Epithelial cell of proximal tubule (primary cell): Measurements from ENCODE around the gene PROX1. TPM values are rescaled to one million over a fixed set of nuclear protein-coding genes. Genes with fewer than 3 reads are reported as not detected.

ENCODE experiments used
- DNase-seq: peaks from one replicate; pipeline ENCODE4 v3.0.0-alpha.2; 2011; ENCODE audit warnings: low read depth
- H3K4me3 ChIP-seq: 2 replicates; pipeline ENCODE4 v1.5.1; 2011; ENCODE audit warnings: low read depth, mild to moderate bottlenecking, low read length
- CTCF ChIP-seq: conservative IDR thresholded peaks from 2 replicates; pipeline ENCODE4 v1.5.1; 2012; ENCODE audit warnings: low read depth, mild to moderate bottlenecking, low read length
- total RNA-seq: library from RNA; depleted of rRNA; stranded (reverse); fragments of >200 nt; gene quantifications from 2 replicates; pipeline ENCODE4 v1.2.3, GENCODE V29; 2015

The PROX1 gene
- total RNA-seq, 1 donor from 2014 or later = 0.06 TPM

- H3K4me3 ChIP-seq = no peak overlapping the region
- no peak for TF ChIP-seq CTCF
- DNase-seq = no peak
These were observed 3.2 kb upstream of the PROX1 start for GRCh38 chr1:213984387-213985208.

DNA sequence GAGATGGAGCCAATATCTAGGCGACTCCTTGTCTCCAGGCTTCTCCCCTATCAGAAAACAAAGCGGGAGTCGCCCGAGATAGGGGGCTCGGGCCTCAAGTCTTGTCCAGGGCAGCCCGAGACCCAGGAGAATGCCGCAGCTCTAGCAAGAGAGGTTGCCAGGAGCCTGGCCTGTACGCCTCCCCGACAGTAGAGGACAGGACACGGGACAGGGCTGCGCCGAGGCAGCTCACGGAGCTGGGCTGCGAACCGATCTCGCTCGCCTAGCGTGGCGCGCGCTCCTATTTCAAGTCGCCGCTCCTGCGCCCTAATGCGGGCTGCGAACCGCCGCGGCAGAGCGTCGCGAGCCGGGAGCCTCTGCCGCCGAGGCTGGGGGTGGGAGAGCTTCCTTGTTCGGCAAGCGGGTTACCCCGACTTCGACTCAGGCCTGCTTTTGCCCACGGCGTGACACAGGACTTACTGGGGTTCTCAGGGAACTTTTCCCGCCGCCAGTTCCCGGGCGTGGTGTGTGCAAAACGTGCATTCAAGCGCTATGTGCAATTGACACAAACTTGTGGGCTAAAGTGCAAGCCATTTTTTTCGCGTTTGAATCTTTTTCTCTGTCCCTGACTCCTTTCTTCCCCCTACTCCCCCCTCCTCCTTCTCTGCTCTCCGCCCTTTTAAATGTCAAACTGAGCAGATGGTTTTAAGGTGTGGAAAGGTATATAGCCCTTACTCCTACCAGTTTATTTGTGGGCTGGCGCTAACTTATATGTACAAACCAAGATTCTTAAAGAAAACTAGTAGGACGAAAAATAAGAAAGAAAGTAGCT is 2.4 kb upstream of the PROX1 start:
- no peak for DNase-seq
- no peak overlapping the region for H3K4me3 ChIP-seq

DNA sequence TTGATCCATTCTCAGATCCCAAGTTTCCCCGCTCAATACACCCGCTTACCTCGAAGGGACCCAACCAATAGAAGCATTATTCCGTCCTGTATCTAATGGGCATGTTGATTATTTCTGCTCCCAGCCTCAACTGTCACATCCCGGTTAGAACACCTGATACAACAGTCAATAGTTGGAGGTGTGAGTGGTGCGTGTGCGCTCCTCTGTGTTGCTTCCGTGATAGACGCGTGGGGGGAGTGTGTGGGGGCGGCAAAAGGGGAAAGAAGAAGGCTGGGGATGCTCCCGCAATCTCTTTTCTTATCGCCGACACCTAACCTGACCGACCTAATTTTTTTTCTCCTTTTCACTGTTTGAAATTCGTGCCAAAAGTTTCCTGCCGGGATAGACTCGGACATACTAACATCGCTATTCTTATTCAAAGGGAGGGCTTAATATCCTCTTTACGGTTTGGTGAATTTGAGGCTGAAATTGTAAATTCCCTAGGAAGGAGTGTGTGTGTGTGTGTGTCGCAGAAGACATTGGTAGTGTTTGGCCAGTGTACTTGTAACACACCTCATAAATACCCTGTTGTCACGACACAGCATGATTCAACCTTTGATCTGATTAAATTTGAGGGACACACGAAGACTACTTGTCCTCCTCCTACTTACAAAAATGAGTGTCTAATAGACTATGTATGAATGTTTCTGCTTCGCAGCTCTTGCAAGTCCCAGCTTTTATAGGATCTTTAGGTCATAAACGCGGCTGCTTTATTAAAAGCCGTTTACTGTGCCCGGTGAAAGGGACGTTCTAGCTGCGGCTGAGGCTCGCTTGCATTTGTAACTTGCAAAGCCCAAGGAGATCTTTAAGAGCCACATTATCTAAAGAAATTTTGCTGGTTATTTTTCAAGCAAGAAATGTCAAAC is 1.5 kb upstream of the PROX1 start:
- H3K4me3 ChIP-seq = no peak overlapping the region
- TF ChIP-seq CTCF = no peak
- no peak for DNase-seq

More for the DNA sequence above, 2.4 kb upstream of the PROX1 start:
- no peak for TF ChIP-seq CTCF

DNA sequence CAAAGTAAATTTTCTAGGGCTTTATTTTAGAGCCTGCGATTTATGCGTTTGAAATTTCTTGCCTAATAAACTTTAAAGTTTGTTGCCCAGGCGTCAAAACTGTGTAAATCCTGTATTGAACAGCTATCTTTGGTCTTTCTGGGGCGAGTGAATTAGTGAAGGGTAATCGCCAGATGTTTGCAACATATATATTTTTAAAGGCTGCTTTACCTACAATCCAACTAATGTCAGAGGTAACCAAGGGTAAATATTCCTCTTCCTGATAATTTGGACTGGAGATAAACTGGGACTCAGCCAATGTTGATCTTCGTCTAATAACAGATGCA is 885 bp upstream of the PROX1 start:
- DNase-seq = no peak
- H3K4me3 ChIP-seq = peak overlapping the region; percentile 75
- no peak for TF ChIP-seq CTCF

DNA sequence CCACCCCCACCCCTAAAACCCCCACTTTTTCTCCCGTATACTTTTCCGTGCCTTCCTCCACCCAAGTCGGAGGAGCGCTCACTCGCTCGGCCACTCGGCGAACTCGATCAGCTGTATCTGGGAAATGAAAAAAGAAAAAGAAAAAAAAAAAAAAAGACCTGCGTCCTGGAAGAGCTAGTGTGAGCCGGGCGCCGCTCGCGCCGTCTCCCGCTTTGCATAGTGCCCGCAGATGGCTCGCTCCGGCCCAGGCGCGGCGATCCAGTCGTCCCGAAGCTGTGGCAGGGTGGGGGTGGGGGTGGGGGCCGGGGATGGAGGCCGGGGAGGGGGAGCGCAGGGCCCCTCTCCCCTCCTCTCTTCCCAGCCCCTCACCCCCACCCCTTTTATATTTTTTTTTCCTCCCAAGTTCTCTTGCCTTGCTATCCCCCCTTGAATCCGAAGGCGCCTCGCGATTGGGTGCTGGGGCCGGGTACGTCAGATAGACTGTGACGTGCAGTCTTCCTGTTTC is 299 bp upstream of the PROX1 start:
- DNase-seq = no peak
- no peak for TF ChIP-seq CTCF
- peak overlapping the region; percentile 75 for H3K4me3 ChIP-seq

DNA sequence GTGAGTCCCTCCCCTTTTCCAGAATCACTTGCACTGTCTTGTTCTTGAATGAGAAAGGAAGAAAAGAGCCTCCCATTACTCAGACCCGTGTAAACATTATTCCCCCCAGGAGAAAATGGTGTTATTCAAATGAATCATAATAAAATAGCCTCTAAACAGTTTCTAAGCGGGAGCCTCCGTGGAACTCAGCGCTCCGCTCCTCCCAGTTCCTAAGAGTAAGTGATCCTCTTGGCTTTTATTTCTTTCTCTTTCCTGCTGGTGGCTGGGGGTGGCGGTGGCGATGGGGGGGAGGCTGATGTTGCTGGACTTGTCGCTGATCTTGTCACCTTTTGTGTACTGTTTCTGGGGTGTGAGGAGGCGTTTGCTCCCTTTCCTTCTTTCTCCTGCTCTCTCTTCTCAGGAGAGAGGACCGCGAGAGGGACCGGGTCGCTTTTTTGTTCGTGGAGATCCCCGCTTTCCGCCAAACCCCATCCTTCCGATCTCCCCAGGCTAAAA is 781 bp downstream of the PROX1 start:
- TF ChIP-seq CTCF = no peak
- peak overlapping the region; percentile 75 for H3K4me3 ChIP-seq
- no peak for DNase-seq
